IPS-18c (cell line): ENCODE measurements around the gene IL17RD.
"Not testable (repeated sequence)": the region's sequence is repeated elsewhere in the genome, so short reads cannot be mapped to it uniquely, and the experiment has no call there.

ENCODE experiments used
- H3K4me3 ChIP-seq: 2 replicates; pipeline ENCODE4 v1.7.0; 2013; ENCODE audit warnings: low read depth, mild to moderate bottlenecking, low read length, moderate library complexity; ENCODE audit not compliant: insufficient read depth
- H3K9me3 ChIP-seq: one replicate; pipeline ENCODE4 v1.6.1; 2013; ENCODE audit warnings: mild to moderate bottlenecking, low read length, moderate library complexity; ENCODE audit not compliant: control insufficient read depth, insufficient read depth

IL17RD gene

GRCh38 chr3:57087361-57088092 lies 77.6 kb downstream of the IL17RD start:
- Histone ChIP-seq H3K4me3 (no peak overlapping the region), H3K9me3 (no peaks in the 10 kb centered on the region)

GRCh38 chr3:57086201-57086600 lies 79.0 kb downstream of the IL17RD start:
- no peak overlapping the region for H3K4me3 ChIP-seq
- H3K9me3 ChIP-seq, result no peaks in the 10 kb centered on the region

GRCh38 chr3:57085211-57085610 lies 79.9 kb downstream of the IL17RD start:
- Histone ChIP-seq H3K9me3 (no peaks in the 10 kb centered on the region), H3K4me3 (no peak overlapping the region)

GRCh38 chr3:57083266-57083995 lies 81.7 kb downstream of the IL17RD start:
- not testable (repeated sequence) for H3K9me3 ChIP-seq, H3K4me3 ChIP-seq

GRCh38 chr3:57082481-57082880 lies 82.7 kb downstream of the IL17RD start:
- no peak overlapping the region for H3K4me3 ChIP-seq

GRCh38 chr3:57081173-57081572 lies 84.0 kb downstream of the IL17RD start:
- Histone ChIP-seq H3K9me3 (no peaks in the 10 kb centered on the region), H3K4me3 (no peak overlapping the region)

More at GRCh38 chr3:57082481-57082880, 82.7 kb downstream of the IL17RD start:
- H3K9me3 ChIP-seq, result no peaks in the 10 kb centered on the region

GRCh38 chr3:57080171-57080570 lies 85.0 kb downstream of the IL17RD start:
- H3K4me3 ChIP-seq, result no peak overlapping the region

GRCh38 chr3:57079474-57079831 lies 85.7 kb downstream of the IL17RD start:
- Histone ChIP-seq H3K4me3 (peak overlapping the region; percentile 83), H3K9me3 (no peaks in the 10 kb centered on the region)

More at GRCh38 chr3:57080171-57080570, 85.0 kb downstream of the IL17RD start:
- no peaks in the 10 kb centered on the region for H3K9me3 ChIP-seq

GRCh38 chr3:57078635-57079473 lies 86.3 kb downstream of the IL17RD start:
- H3K9me3 ChIP-seq, result no peaks in the 10 kb centered on the region
- peak overlapping the region; percentile 83 for H3K4me3 ChIP-seq

- no peaks in the 10 kb centered on the region for H3K9me3 ChIP-seq
- peak overlapping the region; percentile 83 for H3K4me3 ChIP-seq
These were observed 86.9 kb downstream of the IL17RD start for GRCh38 chr3:57078344-57078634.

- peak overlapping the region; percentile 83 for H3K4me3 ChIP-seq
- no peaks in the 10 kb centered on the region for H3K9me3 ChIP-seq
These were observed 87.4 kb downstream of the IL17RD start for GRCh38 chr3:57077630-57078343.

GRCh38 chr3:57076422-57076951 lies 88.7 kb downstream of the IL17RD start:
- Histone ChIP-seq H3K9me3 (no peaks in the 10 kb centered on the region), H3K4me3 (no peak overlapping the region)

- Histone ChIP-seq H3K4me3 (no peak overlapping the region), H3K9me3 (no peaks in the 10 kb centered on the region)
These were observed 91.0 kb downstream of the IL17RD start for GRCh38 chr3:57074135-57074534.

GRCh38 chr3:57073628-57074027 lies 91.5 kb downstream of the IL17RD start:
- Histone ChIP-seq H3K9me3 (no peaks in the 10 kb centered on the region), H3K4me3 (no peak overlapping the region)

GRCh38 chr3:57069503-57069902 lies 95.7 kb downstream of the IL17RD start:
- H3K4me3 ChIP-seq, result no peak overlapping the region
- no peaks in the 10 kb centered on the region for H3K9me3 ChIP-seq

- H3K4me3 ChIP-seq, result no peak overlapping the region
These were observed 96.6 kb downstream of the IL17RD start for GRCh38 chr3:57068437-57069089.

GRCh38 chr3:57066471-57066870 lies 98.7 kb downstream of the IL17RD start:
- no peak overlapping the region for H3K4me3 ChIP-seq
- H3K9me3 ChIP-seq, result no peaks in the 10 kb centered on the region

More at GRCh38 chr3:57068437-57069089, 96.6 kb downstream of the IL17RD start:
- no peaks in the 10 kb centered on the region for H3K9me3 ChIP-seq
